H1 (cell line): Measurements from ENCODE around the gene ADGRD2.

Experiments used
- EP300 ChIP-seq, 2 experiments: IDR thresholded peaks; 1 replicate in 1 of 2; 2 replicates in 1 of 2; pipeline ENCODE4 v1.6.1; 2011 to 2012; ENCODE audit warnings: low read depth in 2 of 2, low read length in 2 of 2, mild to moderate bottlenecking in 2 of 2, borderline replicate concordance in 1 of 2, inconsistent platforms in 1 of 2, moderate library complexity in 1 of 2
- EZH2 ChIP-seq: fragments of 200-600 bp; sonication (generic); IDR thresholded peaks from 2 replicates; pipeline ENCODE4 v1.7.1; 2012; ENCODE audit warnings: low read depth, mild to moderate bottlenecking, moderate library complexity, low read length, inconsistent platforms; ENCODE audit not compliant: severe bottlenecking

GRCh38 chr9:124465736-124466135, 15.5 kb downstream of the ADGRD2 start:
- no peak for TF ChIP-seq EP300 (IDR thresholded peaks at IDR 0.05; ENCODE audit: borderline replicate concordance in 1 of 2, low read depth in 2 of 2, low read length in 2 of 2)
- TF ChIP-seq EZH2: no peak
